Measurements from ENCODE around the gene CCDC171. TPM values are rescaled to one million over a fixed set of nuclear protein-coding genes. Genes with fewer than 3 reads are reported as not detected.

Gene CCDC171
- total and polyA plus RNA-seq, 2 of the 13 experiments (the other 11 are each of a cell fraction or from before 2014, with no cell fraction given): 0.95 to 2.5 TPM

DNA sequence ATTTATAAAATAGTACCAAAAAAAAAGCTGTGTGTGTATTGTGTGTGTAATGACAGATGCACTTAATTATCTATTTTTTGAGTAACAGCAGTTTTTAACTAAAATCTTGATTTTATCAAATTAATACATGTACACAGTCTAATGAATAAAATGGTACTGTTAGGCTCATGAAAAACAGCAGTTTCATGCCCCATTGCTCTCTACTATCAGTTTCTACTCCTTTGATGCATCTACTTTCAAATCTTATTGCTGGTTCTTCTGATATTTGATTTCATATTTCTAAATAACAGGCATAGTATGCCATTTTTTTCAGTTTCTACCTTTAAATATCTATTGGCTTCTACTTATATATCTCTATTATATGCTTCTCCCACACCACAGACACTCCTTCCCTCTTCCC, 117.4 kb downstream of the CCDC171 start:
- Histone ChIP-seq H4K20me1 (ENCODE audit: insufficient read depth, low read length) (no peaks in the 10 kb centered on the region), H3K4me2 (ENCODE audit: low read depth, low read length) (no peak overlapping the region), H3K27me3 (ENCODE audit: control insufficient read depth in 1 of 2, insufficient read depth in 2 of 2, low read length in 2 of 2) (no peaks in the 10 kb centered on the region), H3K4me3 (replicated peaks in 1 of 3; ENCODE audit: insufficient read depth in 1 of 3, low read depth in 2 of 3, low read length in 3 of 3) (no peak overlapping the region), H3K27ac (ENCODE audit: extremely low read length, insufficient read depth, low read length) (no peak overlapping the region), H3K4me1 (ENCODE audit: insufficient read depth, low read length) (no peaks in the 10 kb centered on the region), H2AFZ (ENCODE audit: low read length) (no peak overlapping the region), H3K9ac (ENCODE audit: insufficient read depth, low read depth, low read length) (no peak overlapping the region), H3K9me3 (ENCODE audit: low read length) (no peaks in the 10 kb centered on the region), H3K36me3 (replicated peaks in 1 of 2; ENCODE audit: control insufficient read depth in 1 of 2, insufficient read depth in 2 of 2, low read length in 2 of 2) (no peaks in the 10 kb centered on the region), H3K79me2 (ENCODE audit: insufficient read depth, low read length) (no peaks in the 10 kb centered on the region)
- DNase-seq (ENCODE audit: low spot score): no peak
- intact Hi-C loops (cut with micrococcal nuclease; ENCODE audit: unreplicated experiment) (no loop called here), in situ Hi-C loops (cut with HindIII; ENCODE audit: extremely low pct_ligation_motif_present, low pct_unique_long_range_greater_than_20kb) (no loop called here)
- POLR2A ChIA-PET: no interaction called here
- ATAC-seq: no peak
- BruUV-seq (replicated peaks): no TSS peak
- CTCF ChIA-PET (ENCODE audit: low intra/inter-chr PET ratio, low total read pairs): no interaction called here
- no peak for FAIRE-seq
- TF ChIP-seq NFRKB (IDR thresholded peaks at IDR 0.05) (no peak), ZMAT3 (CRISPR knock-in tag; conservative IDR thresholded peaks at IDR 0.05) (no peak), IRF2 (CRISPR knock-in tag; IDR thresholded peaks at IDR 0.05) (no peak), ETV5 (CRISPR knock-in tag; IDR thresholded peaks at IDR 0.05; ENCODE audit: borderline replicate concordance) (no peak), ZNF543 (CRISPR knock-in tag; IDR thresholded peaks at IDR 0.05) (no peak)
- TF ChIP-seq, protein P1, sequence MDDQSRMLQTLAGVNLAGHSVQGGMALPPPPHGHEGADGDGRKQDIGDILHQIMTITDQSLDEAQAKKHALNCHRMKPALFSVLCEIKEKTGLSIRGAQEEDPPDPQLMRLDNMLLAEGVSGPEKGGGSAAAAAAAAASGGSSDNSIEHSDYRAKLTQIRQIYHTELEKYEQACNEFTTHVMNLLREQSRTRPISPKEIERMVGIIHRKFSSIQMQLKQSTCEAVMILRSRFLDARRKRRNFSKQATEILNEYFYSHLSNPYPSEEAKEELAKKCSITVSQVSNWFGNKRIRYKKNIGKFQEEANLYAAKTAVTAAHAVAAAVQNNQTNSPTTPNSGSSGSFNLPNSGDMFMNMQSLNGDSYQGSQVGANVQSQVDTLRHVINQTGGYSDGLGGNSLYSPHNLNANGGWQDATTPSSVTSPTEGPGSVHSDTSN (CRISPR knock-in tag; IDR thresholded peaks at IDR 0.05; ENCODE audit: borderline replicate concordance): no peak
- TF ChIP-seq, protein P2, sequence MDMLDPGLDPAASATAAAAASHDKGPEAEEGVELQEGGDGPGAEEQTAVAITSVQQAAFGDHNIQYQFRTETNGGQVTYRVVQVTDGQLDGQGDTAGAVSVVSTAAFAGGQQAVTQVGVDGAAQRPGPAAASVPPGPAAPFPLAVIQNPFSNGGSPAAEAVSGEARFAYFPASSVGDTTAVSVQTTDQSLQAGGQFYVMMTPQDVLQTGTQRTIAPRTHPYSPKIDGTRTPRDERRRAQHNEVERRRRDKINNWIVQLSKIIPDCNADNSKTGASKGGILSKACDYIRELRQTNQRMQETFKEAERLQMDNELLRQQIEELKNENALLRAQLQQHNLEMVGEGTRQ (IDR thresholded peaks at IDR 0.05; ENCODE audit: low read depth, low read length): no peak
- TF ChIP-seq, protein P2 (CRISPR knock-in tag; IDR thresholded peaks at IDR 0.05; ENCODE audit: borderline replicate concordance): no peak
- TF ChIP-seq, protein P3, sequence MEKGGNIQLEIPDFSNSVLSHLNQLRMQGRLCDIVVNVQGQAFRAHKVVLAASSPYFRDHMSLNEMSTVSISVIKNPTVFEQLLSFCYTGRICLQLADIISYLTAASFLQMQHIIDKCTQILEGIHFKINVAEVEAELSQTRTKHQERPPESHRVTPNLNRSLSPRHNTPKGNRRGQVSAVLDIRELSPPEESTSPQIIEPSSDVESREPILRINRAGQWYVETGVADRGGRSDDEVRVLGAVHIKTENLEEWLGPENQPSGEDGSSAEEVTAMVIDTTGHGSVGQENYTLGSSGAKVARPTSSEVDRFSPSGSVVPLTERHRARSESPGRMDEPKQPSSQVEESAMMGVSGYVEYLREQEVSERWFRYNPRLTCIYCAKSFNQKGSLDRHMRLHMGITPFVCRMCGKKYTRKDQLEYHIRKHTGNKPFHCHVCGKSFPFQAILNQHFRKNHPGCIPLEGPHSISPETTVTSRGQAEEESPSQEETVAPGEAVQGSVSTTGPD (CRISPR knock-in tag; IDR thresholded peaks at IDR 0.05): no peak
- TF ChIP-seq, protein P4, sequence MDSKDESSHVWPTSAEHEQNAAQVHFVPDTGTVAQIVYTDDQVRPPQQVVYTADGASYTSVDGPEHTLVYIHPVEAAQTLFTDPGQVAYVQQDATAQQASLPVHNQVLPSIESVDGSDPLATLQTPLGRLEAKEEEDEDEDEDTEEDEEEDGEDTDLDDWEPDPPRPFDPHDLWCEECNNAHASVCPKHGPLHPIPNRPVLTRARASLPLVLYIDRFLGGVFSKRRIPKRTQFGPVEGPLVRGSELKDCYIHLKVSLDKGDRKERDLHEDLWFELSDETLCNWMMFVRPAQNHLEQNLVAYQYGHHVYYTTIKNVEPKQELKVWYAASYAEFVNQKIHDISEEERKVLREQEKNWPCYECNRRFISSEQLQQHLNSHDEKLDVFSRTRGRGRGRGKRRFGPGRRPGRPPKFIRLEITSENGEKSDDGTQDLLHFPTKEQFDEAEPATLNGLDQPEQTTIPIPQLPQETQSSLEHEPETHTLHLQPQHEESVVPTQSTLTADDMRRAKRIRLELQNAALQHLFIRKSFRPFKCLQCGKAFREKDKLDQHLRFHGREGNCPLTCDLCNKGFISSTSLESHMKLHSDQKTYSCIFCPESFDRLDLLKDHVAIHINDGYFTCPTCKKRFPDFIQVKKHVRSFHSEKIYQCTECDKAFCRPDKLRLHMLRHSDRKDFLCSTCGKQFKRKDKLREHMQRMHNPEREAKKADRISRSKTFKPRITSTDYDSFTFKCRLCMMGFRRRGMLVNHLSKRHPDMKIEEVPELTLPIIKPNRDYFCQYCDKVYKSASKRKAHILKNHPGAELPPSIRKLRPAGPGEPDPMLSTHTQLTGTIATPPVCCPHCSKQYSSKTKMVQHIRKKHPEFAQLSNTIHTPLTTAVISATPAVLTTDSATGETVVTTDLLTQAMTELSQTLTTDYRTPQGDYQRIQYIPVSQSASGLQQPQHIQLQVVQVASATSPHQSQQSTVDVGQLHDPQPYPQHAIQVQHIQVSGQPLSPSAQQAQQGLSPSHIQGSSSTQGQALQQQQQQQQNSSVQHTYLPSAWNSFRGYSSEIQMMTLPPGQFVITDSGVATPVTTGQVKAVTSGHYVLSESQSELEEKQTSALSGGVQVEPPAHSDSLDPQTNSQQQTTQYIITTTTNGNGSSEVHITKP (CRISPR knock-in tag; IDR thresholded peaks at IDR 0.05; ENCODE audit: low read depth): no peak
- TF ChIP-seq, protein P5, sequence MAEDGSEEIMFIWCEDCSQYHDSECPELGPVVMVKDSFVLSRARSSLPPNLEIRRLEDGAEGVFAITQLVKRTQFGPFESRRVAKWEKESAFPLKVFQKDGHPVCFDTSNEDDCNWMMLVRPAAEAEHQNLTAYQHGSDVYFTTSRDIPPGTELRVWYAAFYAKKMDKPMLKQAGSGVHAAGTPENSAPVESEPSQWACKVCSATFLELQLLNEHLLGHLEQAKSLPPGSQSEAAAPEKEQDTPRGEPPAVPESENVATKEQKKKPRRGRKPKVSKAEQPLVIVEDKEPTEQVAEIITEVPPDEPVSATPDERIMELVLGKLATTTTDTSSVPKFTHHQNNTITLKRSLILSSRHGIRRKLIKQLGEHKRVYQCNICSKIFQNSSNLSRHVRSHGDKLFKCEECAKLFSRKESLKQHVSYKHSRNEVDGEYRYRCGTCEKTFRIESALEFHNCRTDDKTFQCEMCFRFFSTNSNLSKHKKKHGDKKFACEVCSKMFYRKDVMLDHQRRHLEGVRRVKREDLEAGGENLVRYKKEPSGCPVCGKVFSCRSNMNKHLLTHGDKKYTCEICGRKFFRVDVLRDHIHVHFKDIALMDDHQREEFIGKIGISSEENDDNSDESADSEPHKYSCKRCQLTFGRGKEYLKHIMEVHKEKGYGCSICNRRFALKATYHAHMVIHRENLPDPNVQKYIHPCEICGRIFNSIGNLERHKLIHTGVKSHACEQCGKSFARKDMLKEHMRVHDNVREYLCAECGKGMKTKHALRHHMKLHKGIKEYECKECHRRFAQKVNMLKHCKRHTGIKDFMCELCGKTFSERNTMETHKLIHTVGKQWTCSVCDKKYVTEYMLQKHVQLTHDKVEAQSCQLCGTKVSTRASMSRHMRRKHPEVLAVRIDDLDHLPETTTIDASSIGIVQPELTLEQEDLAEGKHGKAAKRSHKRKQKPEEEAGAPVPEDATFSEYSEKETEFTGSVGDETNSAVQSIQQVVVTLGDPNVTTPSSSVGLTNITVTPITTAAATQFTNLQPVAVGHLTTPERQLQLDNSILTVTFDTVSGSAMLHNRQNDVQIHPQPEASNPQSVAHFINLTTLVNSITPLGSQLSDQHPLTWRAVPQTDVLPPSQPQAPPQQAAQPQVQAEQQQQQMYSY (CRISPR knock-in tag; IDR thresholded peaks at IDR 0.05): no peak

Data from HepG2 (cell line).